HEK293 (cell line): ENCODE measurements around the gene OR2G3.

Experiments used
- CTCF ChIA-PET: fragments of 350-600 bp; formaldehyde crosslinking; extraction: SDS; loops from one replicate; lab custom pipeline; 2021; ENCODE audit warnings: antibody characterized with exemption; lab: Yijun Ruan, JAX
- POLR2A ChIA-PET: fragments of 300-600 bp; formaldehyde crosslinking; extraction: SDS; loops from one replicate; lab custom pipeline; 2020; ENCODE audit warnings: antibody characterized with exemption, inconsistent platforms; lab: Yijun Ruan, JAX
- H3K27ac ChIP-seq: fragments of 200-500 bp; sonication (Bioruptor generic); 2 replicates; pipeline ENCODE4 v1.5.1; 2014; ENCODE audit warnings: low read depth, low read length, control low read depth, inconsistent platforms; ENCODE audit errors: extremely low read depth
- H3K36me3 ChIP-seq, 2 experiments: fragments of 200-500 bp in 1 of 2; sonication (Bioruptor generic) in 1 of 2; 1 replicate in 1 of 2; 2 replicates in 1 of 2; pipeline ENCODE4 v1.5.1; 2014 to 2017; ENCODE audit warnings: inconsistent platforms in 2 of 2, low read length in 2 of 2; ENCODE audit not compliant: control insufficient read depth in 2 of 2, insufficient read depth in 1 of 2
- H3K4me1 ChIP-seq: fragments of 200-500 bp; sonication (Bioruptor generic); 2 replicates; pipeline ENCODE4 v1.5.1; 2014; ENCODE audit warnings: mild to moderate bottlenecking, low read length, inconsistent platforms; ENCODE audit not compliant: control insufficient read depth, insufficient read depth
- H3K4me3 ChIP-seq: 2 replicates; pipeline ENCODE4 v1.5.1; 2011; ENCODE audit warnings: low read depth, mild to moderate bottlenecking, control low read depth, low read length, moderate library complexity
- H3K9me3 ChIP-seq: fragments of 200-500 bp; sonication (Bioruptor generic); 2 replicates; pipeline ENCODE4 v1.5.1; 2014; ENCODE audit warnings: low read depth, low read length, inconsistent platforms; ENCODE audit not compliant: control insufficient read depth, insufficient read depth
- ATF2 ChIP-seq: fragments of 450-650 bp; formaldehyde crosslinking; IDR thresholded peaks from 2 replicates; pipeline ENCODE4 v1.5.1; 2016; ENCODE audit warnings: missing biosample characterization, missing genetic modification characterization, low read depth
- KLF7 ChIP-seq: fragments of 450-650 bp; formaldehyde crosslinking; IDR thresholded peaks from 2 replicates; pipeline ENCODE4 v1.5.1; 2016; ENCODE audit warnings: missing biosample characterization, missing genetic modification characterization, borderline replicate concordance
- MZF1 ChIP-seq: fragments of 450-650 bp; formaldehyde crosslinking; IDR thresholded peaks from 2 replicates; pipeline ENCODE4 v1.5.1; 2017; ENCODE audit warnings: missing biosample characterization, missing genetic modification characterization, borderline replicate concordance
- SP7 ChIP-seq: fragments of 450-650 bp; formaldehyde crosslinking; IDR thresholded peaks from 2 replicates; pipeline ENCODE4 v1.5.1; 2016; ENCODE audit warnings: missing biosample characterization, missing genetic modification characterization
- TRIM28 ChIP-seq: IDR thresholded peaks from 2 replicates; pipeline ENCODE4 v1.6.1; 2011; ENCODE audit warnings: low read length, control low read depth, borderline replicate concordance
- ZBTB48 ChIP-seq: fragments of 450-650 bp; formaldehyde crosslinking; IDR thresholded peaks from 2 replicates; pipeline ENCODE4 v1.5.1; 2016; ENCODE audit warnings: missing biosample characterization, missing genetic modification characterization
- ZFP69B ChIP-seq: fragments of 450-650 bp; formaldehyde crosslinking; IDR thresholded peaks from 2 replicates; pipeline ENCODE4 v1.5.1; 2016; ENCODE audit warnings: missing biosample characterization, missing genetic modification characterization
- ZNF10 ChIP-seq: fragments of 450-650 bp; formaldehyde crosslinking; IDR thresholded peaks from 2 replicates; pipeline ENCODE4 v1.5.1; 2017; ENCODE audit warnings: missing biosample characterization, missing genetic modification characterization
- ZNF138 ChIP-seq: fragments of 450-650 bp; formaldehyde crosslinking; IDR thresholded peaks from 2 replicates; pipeline ENCODE4 v1.5.1; 2016; ENCODE audit warnings: missing biosample characterization, missing genetic modification characterization, borderline replicate concordance
- ZNF366 ChIP-seq: fragments of 450-650 bp; formaldehyde crosslinking; conservative IDR thresholded peaks from 2 replicates; pipeline ENCODE4 v1.5.1; 2016; ENCODE audit warnings: missing biosample characterization, missing genetic modification characterization
- ZNF394 ChIP-seq: fragments of 450-650 bp; formaldehyde crosslinking; IDR thresholded peaks from 2 replicates; pipeline ENCODE4 v1.5.1; 2016; ENCODE audit warnings: missing biosample characterization, missing genetic modification characterization, mild to moderate bottlenecking, moderate library complexity, borderline replicate concordance
- ZNF48 ChIP-seq: fragments of 450-650 bp; formaldehyde crosslinking; IDR thresholded peaks from 2 replicates; pipeline ENCODE4 v1.5.1; 2016; ENCODE audit warnings: missing biosample characterization, missing genetic modification characterization
- ZNF518A ChIP-seq: fragments of 450-650 bp; formaldehyde crosslinking; conservative IDR thresholded peaks from 2 replicates; pipeline ENCODE4 v1.5.1; 2016; ENCODE audit warnings: low read depth, missing biosample characterization, missing genetic modification characterization
- ZNF548 ChIP-seq: fragments of 450-650 bp; formaldehyde crosslinking; IDR thresholded peaks from 2 replicates; pipeline ENCODE4 v1.5.1; 2016; ENCODE audit warnings: missing biosample characterization, missing genetic modification characterization
- ZNF558 ChIP-seq: fragments of 450-650 bp; formaldehyde crosslinking; IDR thresholded peaks from 2 replicates; pipeline ENCODE4 v1.5.1; 2016; ENCODE audit warnings: missing biosample characterization, missing genetic modification characterization
- ZNF600 ChIP-seq: fragments of 450-650 bp; formaldehyde crosslinking; IDR thresholded peaks from 2 replicates; pipeline ENCODE4 v1.5.1; 2016; ENCODE audit warnings: missing biosample characterization, missing genetic modification characterization
- ZNF629 ChIP-seq: fragments of 450-650 bp; formaldehyde crosslinking; IDR thresholded peaks from 2 replicates; pipeline ENCODE4 v1.5.1; 2017; ENCODE audit warnings: missing biosample characterization, missing genetic modification characterization
- ZXDB ChIP-seq: fragments of 450-650 bp; formaldehyde crosslinking; IDR thresholded peaks from 2 replicates; pipeline ENCODE4 v1.5.1; 2016; ENCODE audit warnings: missing biosample characterization, missing genetic modification characterization
- TF ChIP-seq, protein P1 (sequence below): fragments of 450-650 bp; formaldehyde crosslinking; IDR thresholded peaks from 2 replicates; pipeline ENCODE4 v1.5.1; 2017; ENCODE audit warnings: missing biosample characterization, missing genetic modification characterization

The OR2G3 gene

DNA sequence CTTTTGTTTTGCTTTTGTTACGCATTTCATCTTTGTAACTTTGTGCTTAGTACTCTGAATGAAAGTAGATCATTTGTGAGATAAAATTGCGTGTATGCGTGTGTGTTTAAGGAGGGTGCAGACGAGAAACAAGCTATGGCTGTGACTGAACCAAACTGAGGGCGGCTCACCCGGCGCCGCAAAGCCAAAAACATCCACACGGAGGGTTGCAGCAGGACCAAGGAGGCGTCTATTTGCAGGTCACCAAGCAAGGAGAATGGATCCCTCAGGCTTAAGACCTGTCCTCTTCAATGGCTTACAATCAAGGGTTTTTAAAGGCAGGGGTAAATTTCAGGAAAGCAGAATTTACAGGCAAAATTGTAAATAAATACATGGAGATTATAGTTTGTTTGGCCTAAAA, 43.7 kb upstream of the OR2G3 start (continued):
- no peak for TF ChIP-seq ZNF366 (tag by site-specific recombination)
- TF ChIP-seq SP7 (tag by site-specific recombination): no peak
- TF ChIP-seq ZNF138 (tag by site-specific recombination): no peak
- no peak for TF ChIP-seq ZBTB48 (tag by site-specific recombination)
- no peak for TF ChIP-seq ZNF48 (tag by site-specific recombination)
- no peak for TF ChIP-seq ZNF394 (tag by site-specific recombination)

- H3K4me3 ChIP-seq: no peak overlapping the region
- no peak for TF ChIP-seq ATF2 (tag by site-specific recombination)
- no peak for TF ChIP-seq KLF7 (tag by site-specific recombination)
- no peak for TF ChIP-seq MZF1
- TF ChIP-seq ZNF558 (tag by site-specific recombination): no peak
- no peak for TF ChIP-seq ZXDB (tag by site-specific recombination)
- TF ChIP-seq ZNF548 (tag by site-specific recombination): no peak
- TF ChIP-seq, protein P1, sequence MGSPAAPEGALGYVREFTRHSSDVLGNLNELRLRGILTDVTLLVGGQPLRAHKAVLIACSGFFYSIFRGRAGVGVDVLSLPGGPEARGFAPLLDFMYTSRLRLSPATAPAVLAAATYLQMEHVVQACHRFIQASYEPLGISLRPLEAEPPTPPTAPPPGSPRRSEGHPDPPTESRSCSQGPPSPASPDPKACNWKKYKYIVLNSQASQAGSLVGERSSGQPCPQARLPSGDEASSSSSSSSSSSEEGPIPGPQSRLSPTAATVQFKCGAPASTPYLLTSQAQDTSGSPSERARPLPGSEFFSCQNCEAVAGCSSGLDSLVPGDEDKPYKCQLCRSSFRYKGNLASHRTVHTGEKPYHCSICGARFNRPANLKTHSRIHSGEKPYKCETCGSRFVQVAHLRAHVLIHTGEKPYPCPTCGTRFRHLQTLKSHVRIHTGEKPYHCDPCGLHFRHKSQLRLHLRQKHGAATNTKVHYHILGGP (tag by site-specific recombination): no peak
- no peak for TF ChIP-seq ZNF10
- no peak for TF ChIP-seq ZNF600 (tag by site-specific recombination)
- TF ChIP-seq ZNF48 (tag by site-specific recombination): no peak
- TF ChIP-seq ZNF629 (tag by site-specific recombination): no peak
- TF ChIP-seq ZNF518A (tag by site-specific recombination): no peak
- TF ChIP-seq ZFP69B (tag by site-specific recombination): no peak
- no peak for TF ChIP-seq TRIM28
- TF ChIP-seq, all 188 proteins: peak for 0
- H3K27ac ChIP-seq: no peak overlapping the region
- H3K4me1 ChIP-seq: no peaks in the 10 kb centered on the region
- no peaks in the 10 kb centered on the region for H3K9me3 ChIP-seq
- no peaks in the 10 kb centered on the region for H3K36me3 ChIP-seq
- ChIA-PET POLR2A (no interaction called here), CTCF (no interaction called here)
Measured at GRCh38 chr1:247562198-247562597, 43.2 kb upstream of the OR2G3 start.
